Neural cell (in vitro differentiated cells): Measurements from ENCODE around the gene HRH4.

ENCODE experiments used
- EP300 ChIP-seq: fragments of 450-650 bp; conservative IDR thresholded peaks from 2 replicates; pipeline ENCODE4 v1.6.1; 2014; ENCODE audit warnings: antibody characterized with exemption, mild to moderate bottlenecking, moderate library complexity; ENCODE audit not compliant: poor library complexity, severe bottlenecking
- EZH2 ChIP-seq: fragments of 200-600, 300-800 bp; shearing (Covaris generic), sonication (generic); IDR thresholded peaks from 2 replicates; pipeline ENCODE4 v1.6.1; 2014; ENCODE audit warnings: antibody characterized with exemption, low read length, borderline replicate concordance, mild to moderate bottlenecking; ENCODE audit not compliant: insufficient read depth, poor library complexity, severe bottlenecking
- MXI1 ChIP-seq: fragments of 450-650 bp; conservative IDR thresholded peaks from 2 replicates; pipeline ENCODE4 v1.6.1; 2014; ENCODE audit warnings: antibody characterized with exemption, mild to moderate bottlenecking; ENCODE audit not compliant: poor library complexity, severe bottlenecking
- POLR2AphosphoS5 ChIP-seq: IDR thresholded peaks from 2 replicates; pipeline ENCODE4 v1.6.1; 2012
- RAD21 ChIP-seq: fragments of 450-650 bp; conservative IDR thresholded peaks from 2 replicates; pipeline ENCODE4 v1.6.1; 2014; ENCODE audit warnings: antibody characterized with exemption, mild to moderate bottlenecking, moderate library complexity
- TAF1 ChIP-seq: IDR thresholded peaks from 2 replicates; pipeline ENCODE4 v1.6.1; 2012; ENCODE audit warnings: low read depth
- TF ChIP-seq, protein P1 (sequence below): fragments of 450-650 bp; IDR thresholded peaks from 2 replicates; pipeline ENCODE4 v1.5.1; 2014; ENCODE audit warnings: antibody characterized with exemption, mild to moderate bottlenecking, moderate library complexity; ENCODE audit not compliant: poor library complexity, severe bottlenecking

DNA sequence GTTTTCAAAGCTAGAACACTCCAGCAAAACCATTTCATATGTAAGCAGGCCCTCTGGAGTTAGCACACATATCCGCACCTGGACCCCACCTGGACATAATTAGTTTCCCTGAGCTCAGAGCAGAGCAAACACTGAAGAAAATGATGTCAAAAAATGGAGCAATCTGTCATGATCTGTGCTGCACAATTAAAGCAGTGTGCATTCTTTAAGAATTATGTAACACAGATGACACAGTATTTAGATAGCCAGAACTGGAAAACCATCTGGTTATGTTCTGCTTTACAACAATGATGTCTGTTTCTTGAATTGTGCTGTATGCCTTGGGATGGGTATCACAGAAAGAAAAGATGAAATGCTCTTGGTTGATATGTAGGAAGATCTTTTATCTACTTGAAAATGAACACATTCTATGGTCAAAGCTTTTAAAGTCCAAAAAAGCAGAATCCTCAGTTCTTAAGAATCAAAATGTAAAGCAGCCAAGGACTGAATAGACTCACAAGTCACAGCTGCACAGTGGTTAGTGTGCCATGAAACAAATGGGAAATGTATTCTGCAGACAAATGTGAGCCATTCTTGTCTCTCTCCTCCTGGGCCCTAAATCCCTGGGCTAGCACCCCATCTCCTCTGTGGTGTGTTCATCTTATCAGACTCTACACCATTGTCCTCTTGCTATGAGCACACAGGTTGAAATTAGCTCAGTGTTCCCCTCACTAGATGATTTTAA is 36.8 kb downstream of the HRH4 start:
- TF ChIP-seq EP300 (no peak), EZH2 (no peak), MXI1 (no peak), POLR2AphosphoS5 (no peak), RAD21 (no peak), TAF1 (no peak)
- TF ChIP-seq, protein P1, sequence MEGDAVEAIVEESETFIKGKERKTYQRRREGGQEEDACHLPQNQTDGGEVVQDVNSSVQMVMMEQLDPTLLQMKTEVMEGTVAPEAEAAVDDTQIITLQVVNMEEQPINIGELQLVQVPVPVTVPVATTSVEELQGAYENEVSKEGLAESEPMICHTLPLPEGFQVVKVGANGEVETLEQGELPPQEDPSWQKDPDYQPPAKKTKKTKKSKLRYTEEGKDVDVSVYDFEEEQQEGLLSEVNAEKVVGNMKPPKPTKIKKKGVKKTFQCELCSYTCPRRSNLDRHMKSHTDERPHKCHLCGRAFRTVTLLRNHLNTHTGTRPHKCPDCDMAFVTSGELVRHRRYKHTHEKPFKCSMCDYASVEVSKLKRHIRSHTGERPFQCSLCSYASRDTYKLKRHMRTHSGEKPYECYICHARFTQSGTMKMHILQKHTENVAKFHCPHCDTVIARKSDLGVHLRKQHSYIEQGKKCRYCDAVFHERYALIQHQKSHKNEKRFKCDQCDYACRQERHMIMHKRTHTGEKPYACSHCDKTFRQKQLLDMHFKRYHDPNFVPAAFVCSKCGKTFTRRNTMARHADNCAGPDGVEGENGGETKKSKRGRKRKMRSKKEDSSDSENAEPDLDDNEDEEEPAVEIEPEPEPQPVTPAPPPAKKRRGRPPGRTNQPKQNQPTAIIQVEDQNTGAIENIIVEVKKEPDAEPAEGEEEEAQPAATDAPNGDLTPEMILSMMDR = no peak
